NCI-H187 treated with DMSO at 0.1 percent for 48 hours (cell line): ENCODE measurements around the gene KIF13A.

ENCODE experiments used
- DNase-seq: peaks from one replicate; lab custom pipeline; 2025; lab: John Stamatoyannopoulos, UW

Gene KIF13A

GRCh38 chr6:17719323-17720041, 268.0 kb downstream of the KIF13A start:
- DNase-seq = no peak

- DNase-seq = no peak
Measured at GRCh38 chr6:17716221-17716620, 271.2 kb downstream of the KIF13A start.

GRCh38 chr6:17714879-17715851, 272.3 kb downstream of the KIF13A start:
- DNase-seq = no peak

GRCh38 chr6:17714177-17714576, 273.3 kb downstream of the KIF13A start:
- DNase-seq = no peak

GRCh38 chr6:17712576-17712975, 274.9 kb downstream of the KIF13A start:
- no peak for DNase-seq

GRCh38 chr6:17710331-17710730, 277.1 kb downstream of the KIF13A start:
- DNase-seq = no peak

- DNase-seq = no peak
Measured at GRCh38 chr6:17709476-17709875, 278.0 kb downstream of the KIF13A start.
